ENCODE measurements around the gene LRRC27.

Gene LRRC27

DNA sequence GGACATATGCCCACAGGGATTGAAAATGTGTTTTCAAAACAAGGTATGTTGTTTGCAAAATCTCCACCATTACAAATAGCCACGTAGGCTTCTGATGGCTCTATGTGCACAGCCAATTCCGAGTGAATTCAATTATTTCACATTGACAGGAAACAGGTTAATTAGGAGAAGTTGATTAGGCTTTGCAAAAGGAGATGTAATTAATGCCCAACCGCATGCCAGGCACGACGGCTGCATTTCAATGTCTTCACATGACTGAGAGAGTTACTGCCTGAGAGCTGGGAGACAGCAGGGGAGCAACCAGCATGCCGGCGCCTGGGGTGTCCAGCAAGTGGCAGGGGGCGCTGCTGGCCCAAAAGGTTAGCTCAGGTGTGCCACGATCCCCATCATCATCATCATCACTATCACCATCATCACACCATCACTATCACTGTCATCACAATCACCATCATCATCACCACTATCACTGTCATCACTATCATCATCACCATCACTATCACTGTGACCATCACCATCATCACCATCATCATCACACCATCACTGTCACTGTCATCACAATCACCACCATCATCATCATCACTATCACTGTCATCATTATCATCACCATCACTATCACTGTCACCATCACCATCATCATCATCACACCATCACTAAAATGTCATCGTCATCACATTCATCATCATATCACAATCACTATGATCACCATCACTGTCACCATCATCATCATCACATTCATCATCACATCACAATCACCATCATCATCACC, 95.2 kb downstream of the LRRC27 start:
- no peak for DNase-seq (ENCODE audit: low read depth)

DNA sequence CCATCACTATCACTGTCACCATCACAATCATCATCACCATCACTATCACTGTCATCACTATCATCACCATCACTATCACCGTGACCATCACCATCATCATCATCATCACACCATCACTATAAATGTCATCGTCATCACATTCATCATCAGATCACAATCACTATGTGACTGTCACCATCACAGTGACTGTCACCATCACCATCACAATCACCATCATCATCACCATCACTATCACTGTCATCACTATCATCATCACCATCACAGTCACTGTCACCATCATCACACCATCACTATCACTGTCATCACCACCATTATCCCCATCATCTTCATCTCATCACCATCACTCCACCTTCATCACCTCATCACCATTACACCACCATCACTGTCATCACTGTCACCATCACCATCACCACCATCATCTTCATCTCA, 96.0 kb downstream of the LRRC27 start:
- no peak for DNase-seq (ENCODE audit: low read depth)

DNA sequence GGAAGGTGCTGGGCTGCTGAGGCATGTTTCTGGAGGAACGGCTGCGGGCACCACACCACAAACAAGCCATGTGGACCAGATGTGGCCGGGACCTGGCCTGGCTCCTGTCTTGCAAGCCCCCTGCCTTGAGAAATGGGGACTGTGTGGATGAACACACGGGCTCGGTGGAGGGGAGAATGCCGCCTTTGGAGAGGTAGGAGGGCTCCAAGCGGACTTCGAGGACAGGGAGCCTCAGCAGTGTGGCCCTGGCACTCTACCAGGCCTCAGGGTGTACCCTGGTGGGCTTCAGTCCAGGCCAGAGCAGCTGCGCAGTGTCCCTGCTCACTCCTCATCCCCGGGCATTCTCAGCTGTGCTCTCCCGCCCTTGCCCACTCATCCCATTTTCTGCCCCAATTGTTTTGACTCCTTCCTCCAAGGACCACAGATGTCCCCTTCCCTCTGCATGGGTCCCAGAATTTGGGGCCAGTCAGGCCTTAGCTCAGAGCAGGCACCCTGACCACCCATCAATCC, 96.5 kb downstream of the LRRC27 start:
- no peak for DNase-seq (ENCODE audit: low read depth)
